ENCODE results near the gene LATS2.

- no peak for TF ChIP-seq CTCF (IDR thresholded peaks at IDR 0.05)
- TF ChIP-seq POLR2A (IDR thresholded peaks at IDR 0.05) = no peak
Measured at GRCh38 chr13:21080593-21080891, 19.2 kb upstream of the LATS2 start.

All from esophagus squamous epithelium (tissue), 4 donors.